ENCODE measurements around the gene MTF2.

DNA sequence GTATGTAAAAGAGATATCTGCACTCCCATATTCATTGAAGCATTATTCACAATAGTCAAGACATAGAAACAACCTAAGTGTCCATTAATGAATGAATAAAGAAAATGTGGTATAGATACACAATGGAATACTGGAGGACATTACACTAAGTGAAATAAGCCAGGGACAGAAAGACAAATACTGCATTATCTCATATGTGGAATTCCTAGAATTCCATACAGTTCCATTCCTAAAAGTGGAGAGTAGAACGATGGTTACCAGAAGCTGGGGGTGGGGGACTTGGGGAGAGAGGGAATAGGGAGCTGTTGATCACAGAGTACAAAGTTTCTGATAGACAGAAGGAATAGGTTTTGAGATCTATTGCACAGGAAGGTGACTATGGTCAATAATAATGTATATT lies 93.7 kb downstream of the MTF2 start:
- TF ChIP-seq SUZ12 (IDR thresholded peaks at IDR 0.05; ENCODE audit: extremely low read depth, insufficient read depth, insufficient read length) (no peak), YY1 (IDR thresholded peaks at IDR 0.05; ENCODE audit: insufficient read depth, insufficient read length) (no peak)

All from NT2/D1 (cell line).